GM21367 (cell line): ENCODE results near the gene ASCC1.
"Not testable (repeated sequence)": the region's sequence is repeated elsewhere in the genome, so short reads cannot be mapped to it uniquely, and the experiment has no call there.

ENCODE experiments used
- ATAC-seq: cut with Tn5 transposase; IDR thresholded peaks from one replicate; pipeline ENCODE4 v1.9.1; 2021; ENCODE audit not compliant: unreplicated experiment

Gene ASCC1

GRCh38 chr10:72133517-72133916, 82.6 kb downstream of the ASCC1 start:
- peak; percentile 53 for ATAC-seq

- ATAC-seq: no peak
Measured at GRCh38 chr10:72132854-72133253, 83.2 kb downstream of the ASCC1 start.

GRCh38 chr10:72127571-72127970, 88.5 kb downstream of the ASCC1 start:
- ATAC-seq: no peak

GRCh38 chr10:72126872-72127232, 89.2 kb downstream of the ASCC1 start:
- ATAC-seq: no peak

- ATAC-seq: no peak
Measured at GRCh38 chr10:72126184-72126871, 89.7 kb downstream of the ASCC1 start.

- no peak for ATAC-seq
Measured at GRCh38 chr10:72124989-72125388, 91.1 kb downstream of the ASCC1 start.

GRCh38 chr10:72124381-72124780, 91.7 kb downstream of the ASCC1 start:
- no peak for ATAC-seq

GRCh38 chr10:72123616-72124015, 92.5 kb downstream of the ASCC1 start:
- ATAC-seq: no peak

GRCh38 chr10:72122221-72122620, 93.9 kb downstream of the ASCC1 start:
- no peak for ATAC-seq

- ATAC-seq: no peak
Measured at GRCh38 chr10:72121389-72121788, 94.7 kb downstream of the ASCC1 start.

GRCh38 chr10:72116372-72116771, 99.7 kb downstream of the ASCC1 start:
- ATAC-seq: no peak

- ATAC-seq: no peak
Measured at GRCh38 chr10:72114706-72115450, 101.2 kb downstream of the ASCC1 start.

GRCh38 chr10:72110673-72111401, 105.2 kb downstream of the ASCC1 start:
- ATAC-seq: no peak

GRCh38 chr10:72109636-72110157, 106.4 kb downstream of the ASCC1 start:
- no peak for ATAC-seq

- no peak for ATAC-seq
Measured at GRCh38 chr10:72108830-72109635, 107.0 kb downstream of the ASCC1 start.

GRCh38 chr10:72108004-72108370, 108.1 kb downstream of the ASCC1 start:
- not testable (repeated sequence) for ATAC-seq

- ATAC-seq: no peak
Measured at GRCh38 chr10:72107325-72108003, 108.6 kb downstream of the ASCC1 start.

GRCh38 chr10:72106896-72107295, 109.2 kb downstream of the ASCC1 start:
- ATAC-seq: no peak

- no peak for ATAC-seq
Measured at GRCh38 chr10:72106154-72106849, 109.8 kb downstream of the ASCC1 start.

GRCh38 chr10:72105710-72106109, 110.4 kb downstream of the ASCC1 start:
- ATAC-seq: no peak
